HG03095 (cell line): ENCODE data around the gene ATP8B1.

Experiments
- ATAC-seq: cut with Tn5 transposase; IDR thresholded peaks from one replicate; pipeline ENCODE4 v1.9.1; 2021; ENCODE audit warnings: moderate library complexity; ENCODE audit not compliant: unreplicated experiment

The ATP8B1 gene

DNA sequence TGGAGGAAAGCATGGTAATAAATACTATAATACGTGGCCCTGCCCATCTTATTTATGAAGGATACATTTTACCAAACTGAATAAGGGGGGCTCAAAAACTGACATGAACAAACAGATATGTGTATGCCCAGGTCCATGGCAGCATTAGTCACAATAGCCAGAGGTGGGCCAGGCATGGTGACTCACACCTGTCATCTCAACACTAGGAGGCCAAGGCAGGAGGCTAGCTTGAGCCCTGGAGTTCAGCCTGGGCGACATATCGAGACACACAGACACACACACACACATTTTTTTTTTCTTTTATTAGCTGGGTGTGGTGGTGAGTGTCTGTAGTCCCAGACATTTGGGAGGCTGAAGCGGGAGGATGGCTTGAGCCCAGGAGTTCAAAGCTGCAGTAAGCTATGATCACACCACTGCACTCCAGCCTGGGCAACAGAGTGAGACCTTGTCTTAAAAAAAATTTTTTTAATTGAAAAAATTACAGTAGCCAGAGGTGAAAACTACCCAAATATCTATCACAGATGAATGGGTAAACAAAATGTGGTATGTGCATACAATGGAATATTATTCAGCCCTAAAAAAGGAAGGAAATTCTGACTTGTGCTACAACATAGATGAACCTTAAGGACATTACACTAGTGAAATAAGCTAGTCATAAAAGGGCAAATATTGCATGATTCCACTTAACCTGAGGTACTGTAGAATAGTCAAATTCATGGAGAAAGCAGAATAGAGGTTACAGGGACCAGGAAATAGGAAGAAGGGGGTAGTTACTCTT, 8.0 kb downstream of the ATP8B1 start:
- ATAC-seq, result no peak

DNA sequence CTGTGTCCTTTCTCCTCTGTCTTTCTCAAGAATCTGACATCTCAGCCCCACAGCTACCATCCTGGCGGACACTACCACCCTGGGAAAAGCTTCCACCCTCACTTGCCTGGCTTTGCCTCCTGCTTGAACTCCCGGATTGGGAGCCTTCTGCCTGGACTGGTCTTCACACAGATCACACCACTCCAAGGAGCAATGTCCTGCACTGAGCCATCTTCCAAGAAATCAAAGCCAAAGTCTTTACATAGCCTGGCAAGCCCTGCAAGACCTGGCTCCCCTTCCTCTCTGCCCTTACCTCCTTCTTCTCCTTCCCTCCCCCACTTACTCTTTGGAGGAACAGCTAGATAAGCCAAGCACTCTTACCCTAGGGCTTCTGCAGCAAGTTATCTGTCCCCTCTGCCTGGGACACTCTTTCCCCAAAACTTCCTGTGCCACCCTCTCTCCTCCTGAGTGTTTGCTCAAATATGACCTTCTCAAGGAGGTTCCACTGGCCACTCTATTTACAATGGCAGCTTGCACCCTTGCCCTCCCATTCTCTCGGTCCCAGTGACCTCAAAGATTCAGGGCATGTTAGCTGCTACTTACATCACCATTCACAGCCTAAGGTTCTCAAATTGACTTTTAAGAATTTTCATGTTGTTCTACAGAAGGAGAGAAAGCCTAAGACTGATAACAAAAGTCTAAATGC, 9.7 kb downstream of the ATP8B1 start:
- ATAC-seq, result no peak

DNA sequence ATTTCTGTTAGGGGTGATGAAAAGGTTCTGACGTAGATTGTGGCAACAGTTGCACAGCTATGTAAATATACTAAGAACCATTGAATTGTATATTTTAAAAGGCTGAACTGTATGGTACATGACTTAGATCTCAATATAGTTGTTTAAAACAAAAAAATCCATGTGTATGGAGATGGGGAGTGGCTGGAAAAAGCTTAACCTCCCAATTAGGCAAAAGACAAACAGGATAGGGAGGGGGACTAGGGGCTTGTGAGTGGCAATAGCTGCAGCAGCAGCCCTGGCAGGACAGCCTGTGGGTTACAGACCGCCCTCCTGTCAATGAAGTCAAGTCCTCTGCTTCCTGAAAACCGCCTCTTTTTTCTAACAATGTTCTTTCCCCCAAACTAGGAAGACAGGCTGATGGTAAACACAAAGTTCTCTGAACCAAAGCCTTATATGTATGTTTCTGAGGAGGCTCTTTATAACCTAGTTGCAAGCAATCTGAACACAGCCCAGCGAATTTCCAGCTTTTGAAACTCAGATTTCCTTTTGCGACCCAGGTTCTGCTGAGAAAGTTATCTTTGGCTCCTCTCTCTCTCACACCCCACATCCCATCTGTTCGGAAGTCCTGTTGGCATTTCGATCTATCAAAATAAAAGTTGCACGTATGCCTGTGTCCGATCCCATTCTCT, 10.3 kb downstream of the ATP8B1 start:
- no peak for ATAC-seq

DNA sequence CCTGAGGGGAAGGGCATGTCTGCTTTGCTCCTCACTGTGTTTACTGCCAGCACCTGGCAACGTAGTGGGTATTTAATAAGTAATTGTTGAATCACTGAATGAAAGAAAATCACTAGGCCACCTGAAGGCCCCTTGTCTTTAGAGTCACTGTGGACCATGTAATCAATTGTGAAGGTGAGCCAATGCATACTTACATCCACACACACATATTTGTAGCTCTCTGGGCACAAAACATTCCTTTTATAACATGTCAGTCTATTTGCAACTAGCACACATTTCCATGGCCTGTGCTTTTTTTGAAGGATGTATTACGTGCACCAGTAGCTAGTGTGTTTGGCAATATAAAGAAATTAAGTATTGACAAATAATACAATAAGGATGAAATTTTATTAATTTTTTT, 11.2 kb downstream of the ATP8B1 start:
- no peak for ATAC-seq

DNA sequence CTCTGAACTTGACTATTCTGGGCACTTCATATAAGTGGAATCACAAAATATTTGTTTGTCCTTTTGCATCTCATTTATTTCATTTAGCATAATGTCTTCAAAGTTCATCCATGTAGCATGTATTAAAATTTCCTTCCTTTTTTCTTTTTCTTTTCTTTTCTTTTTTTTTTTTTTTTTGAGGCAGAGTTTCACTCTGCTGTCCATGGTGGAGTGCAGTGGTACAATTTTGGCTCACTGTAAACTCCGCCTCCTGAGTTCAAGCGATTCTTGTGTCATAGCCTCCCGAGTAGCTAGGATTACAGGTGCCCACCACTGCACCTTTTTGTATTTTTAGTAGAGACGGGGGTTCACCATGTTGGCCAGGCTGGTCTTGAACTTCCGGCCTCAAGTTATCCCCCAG, 11.9 kb downstream of the ATP8B1 start:
- ATAC-seq, result no peak

DNA sequence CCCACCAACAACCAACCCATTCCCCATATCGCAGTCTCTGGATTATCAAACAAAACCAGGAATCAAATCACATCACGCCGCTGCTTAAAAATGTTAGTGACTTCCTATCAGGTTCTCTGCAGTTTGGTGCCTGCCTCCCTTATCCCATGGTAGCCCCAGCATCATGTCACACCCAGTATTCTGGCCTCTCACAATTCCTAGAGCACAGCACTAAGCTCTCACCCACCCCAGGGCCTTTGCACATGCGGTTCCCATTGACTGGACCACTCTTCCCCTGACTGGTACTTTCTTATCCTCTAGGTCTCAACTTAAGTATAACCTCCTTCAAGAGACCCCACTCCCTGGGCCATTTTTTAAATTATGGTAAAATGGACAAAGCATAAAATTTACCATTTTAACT, 12.8 kb downstream of the ATP8B1 start:
- ATAC-seq, result no peak

DNA sequence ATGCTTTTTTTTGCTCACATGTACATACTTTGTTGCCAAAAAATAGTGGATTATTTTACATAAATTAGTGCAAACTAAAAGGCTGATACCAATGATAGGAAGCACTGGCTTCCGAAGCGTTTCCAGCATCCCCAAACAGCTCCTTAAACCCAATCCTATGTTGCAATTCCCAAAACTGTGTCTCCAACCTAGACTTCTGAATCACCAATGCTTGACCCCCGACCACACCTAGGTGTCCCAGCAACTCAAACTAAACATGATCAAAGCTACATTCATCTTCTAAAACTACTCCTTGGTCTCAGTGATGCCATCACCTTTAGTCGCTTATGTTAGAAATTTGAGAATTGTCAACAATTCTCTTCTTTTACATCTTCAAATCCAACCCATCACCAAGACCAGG, 13.4 kb downstream of the ATP8B1 start:
- ATAC-seq, result no peak

DNA sequence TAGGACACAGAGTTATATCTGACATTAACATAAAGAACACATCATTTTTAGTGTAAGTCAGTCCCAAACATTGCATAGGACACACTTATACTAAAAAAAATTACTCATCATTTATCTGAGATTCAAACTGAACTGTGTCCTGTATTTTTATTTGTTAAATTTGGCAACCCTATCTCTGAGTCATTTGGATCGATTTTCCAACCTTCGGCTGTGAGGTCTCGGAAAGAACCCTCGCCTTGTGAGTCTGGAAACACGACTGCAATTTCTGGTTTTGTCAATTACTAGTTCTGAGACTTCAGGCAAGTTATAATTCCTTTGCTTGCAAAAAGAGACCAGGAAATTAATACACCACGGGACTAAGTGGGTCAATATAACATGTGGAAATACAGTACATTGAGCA, 14.0 kb downstream of the ATP8B1 start:
- ATAC-seq, result no peak

DNA sequence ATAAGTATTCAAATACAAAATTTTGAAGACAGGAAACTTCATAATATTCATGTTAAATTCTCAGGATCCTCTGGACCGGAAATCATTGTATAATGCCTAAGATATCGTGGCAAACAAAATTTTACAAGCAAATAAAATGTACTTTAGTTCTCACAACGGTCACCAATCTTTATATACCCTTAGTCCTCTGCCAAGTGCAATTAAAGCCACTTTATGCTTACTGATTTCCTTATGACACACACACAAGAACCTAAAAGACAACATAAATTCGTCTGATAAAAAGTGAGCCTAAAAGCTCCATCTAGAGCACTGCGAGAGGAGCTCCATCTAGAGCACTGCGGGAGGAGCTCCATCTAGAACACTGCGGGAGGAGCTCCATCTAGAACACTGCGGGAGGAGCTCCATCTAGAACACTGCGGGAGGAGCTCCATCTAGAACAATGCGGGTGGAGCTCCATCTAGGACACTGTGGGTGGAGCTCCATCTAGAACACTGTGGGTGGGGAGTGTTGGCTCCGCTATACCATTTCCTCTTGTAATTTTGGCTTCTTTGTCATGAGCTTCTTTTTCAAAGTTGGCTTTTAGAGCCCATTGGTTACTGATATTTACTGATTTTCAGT, 15.9 kb downstream of the ATP8B1 start:
- ATAC-seq, result no peak

DNA sequence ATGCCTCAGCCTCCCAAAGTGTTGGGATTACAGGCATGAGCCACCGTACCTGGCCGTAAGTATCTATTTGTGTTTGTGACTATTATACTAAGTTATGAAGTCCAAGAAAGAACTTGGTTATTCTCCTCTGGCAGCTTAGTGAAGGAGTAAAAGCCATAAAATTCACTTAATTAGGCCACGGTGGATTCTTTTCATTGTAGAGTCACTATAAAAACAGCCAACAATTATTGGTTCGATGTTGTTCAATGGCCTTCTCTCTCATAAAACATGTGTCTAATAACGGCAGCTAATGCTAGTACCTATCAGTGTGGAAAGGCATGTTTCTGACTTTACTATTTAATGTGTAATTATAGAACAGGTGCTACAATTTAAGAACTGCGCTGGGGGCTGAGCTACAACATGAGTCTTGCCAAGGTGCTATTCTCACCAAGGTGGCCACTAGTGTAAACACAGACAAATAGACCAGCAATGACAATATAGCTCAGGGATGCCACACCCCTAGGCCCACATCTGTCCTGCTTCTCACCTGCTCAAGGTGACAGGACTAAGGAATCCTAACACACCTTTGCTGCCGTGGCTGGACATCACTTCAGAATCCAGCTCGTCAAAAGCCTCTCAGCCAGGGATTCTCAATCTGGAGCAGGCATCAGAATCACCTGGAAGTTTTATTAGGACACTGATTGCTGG, 17.2 kb downstream of the ATP8B1 start:
- no peak for ATAC-seq

DNA sequence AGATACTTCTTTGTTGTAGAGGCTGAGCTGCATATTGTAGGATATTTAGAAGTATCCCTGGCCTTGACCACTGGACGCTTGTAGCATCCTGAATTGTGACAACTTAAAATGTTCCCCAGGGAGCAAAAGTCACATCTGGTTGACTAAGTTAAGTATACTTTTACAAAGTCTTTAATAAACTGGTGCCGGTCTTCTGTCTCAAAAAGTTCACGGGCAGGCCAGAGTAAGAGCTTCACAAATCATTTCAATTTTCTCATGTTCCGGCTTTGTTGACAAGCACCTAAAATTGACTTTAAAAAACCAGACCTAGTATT, 18.4 kb downstream of the ATP8B1 start:
- no peak for ATAC-seq

DNA sequence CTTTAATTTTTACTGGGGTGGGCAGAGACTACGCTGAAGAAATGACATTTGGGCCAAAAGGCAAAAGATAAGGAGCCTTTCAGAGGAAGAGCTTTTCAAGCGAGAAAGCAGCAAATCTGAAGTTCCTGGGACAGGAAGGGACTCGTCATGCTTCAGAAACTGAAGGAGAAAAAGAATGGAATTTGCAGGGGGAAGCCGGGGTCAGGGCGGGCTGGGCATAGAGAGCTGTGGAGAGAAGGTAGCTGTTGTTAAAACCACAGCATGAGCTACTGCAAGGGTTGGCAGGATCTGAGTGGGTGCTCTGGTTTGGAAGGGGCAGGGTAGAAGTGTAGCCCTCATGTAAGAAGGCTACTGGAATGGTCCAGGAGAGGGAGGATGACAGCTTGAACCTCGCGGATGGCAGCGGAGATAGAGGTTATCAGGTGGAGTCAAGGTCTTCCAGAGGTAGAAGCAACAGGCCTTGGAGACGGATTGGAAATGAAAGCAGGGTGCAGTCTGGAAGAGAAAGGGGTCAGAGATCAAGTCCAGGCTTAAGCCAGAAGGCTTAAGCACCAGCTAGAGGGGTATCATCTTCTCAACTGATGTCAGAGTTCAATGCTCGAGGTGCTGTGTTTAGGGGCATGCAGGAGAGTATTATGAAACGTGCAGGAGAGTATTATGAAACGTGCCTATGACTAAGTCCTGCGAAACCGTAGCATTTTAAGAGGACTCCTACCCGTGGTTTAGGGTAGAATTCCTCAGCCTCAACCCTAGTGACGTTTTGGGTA, 18.9 kb downstream of the ATP8B1 start:
- ATAC-seq, result no peak

DNA sequence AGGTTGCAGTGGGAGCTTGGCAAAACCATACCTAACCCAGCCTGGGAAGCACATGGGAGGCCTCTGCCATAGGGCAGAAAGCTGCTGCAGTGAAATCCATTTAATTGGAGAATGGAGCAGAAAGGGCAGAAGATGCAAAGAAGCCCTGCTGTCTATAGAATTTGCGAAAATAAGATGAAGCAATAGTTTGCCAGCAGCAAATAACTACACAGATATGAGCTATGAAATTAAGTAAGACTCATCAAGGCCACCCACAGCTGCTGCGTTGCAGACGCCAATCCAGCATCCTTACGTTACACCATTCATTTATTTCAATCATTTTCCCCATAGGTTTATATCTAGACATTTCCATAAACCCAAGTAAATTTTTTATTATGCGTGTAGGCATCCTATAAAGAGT, 21.1 kb downstream of the ATP8B1 start:
- no peak for ATAC-seq

DNA sequence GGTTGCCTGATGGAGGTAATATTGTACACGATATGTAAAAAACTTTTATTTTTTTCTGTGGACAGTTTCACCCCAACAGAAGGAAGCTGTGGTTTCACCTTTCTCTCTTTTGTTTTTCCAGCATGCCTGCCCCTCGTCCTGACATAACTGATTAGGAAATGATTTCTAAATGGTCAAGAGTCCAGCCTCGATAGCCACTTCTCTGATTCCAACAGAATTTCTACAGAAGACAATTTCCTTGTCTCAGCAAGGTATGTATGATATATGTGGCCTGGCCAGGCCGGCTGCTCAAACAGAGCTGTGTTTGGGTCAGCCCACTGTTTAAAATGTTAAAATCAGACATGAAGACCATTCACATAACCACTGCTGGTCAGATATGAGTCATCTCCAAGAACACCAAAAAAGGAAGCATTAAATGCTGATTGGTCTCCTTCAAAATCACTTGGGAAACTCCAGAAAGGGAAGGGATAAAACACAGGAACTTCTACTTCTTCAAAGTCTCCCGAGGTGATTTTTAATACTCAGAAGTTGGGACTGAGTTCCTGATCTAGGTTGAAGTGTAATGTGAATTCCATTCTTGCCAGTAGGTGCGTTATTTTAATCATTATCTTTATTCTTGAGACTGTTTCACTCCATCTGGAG, 22.3 kb downstream of the ATP8B1 start:
- peak; percentile 58 for ATAC-seq

DNA sequence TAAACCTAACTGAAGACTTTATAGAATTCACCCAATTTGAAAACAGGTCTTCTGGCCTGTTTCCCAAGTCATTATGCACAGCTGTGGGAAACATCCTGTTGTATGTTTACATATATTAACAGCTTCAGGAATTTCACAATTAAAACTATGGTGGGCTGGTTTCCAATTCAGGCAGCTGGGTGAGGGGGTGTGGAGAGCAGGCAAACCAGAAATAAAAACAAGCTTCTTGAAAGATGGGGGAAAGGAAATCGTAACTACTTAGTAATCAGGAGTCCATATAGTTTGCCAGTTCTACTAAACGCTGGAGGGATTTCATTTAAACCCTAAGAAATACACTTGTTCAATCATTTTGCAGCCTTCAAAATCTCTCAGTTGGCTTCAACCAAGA, 22.8 kb downstream of the ATP8B1 start:
- no peak for ATAC-seq

DNA sequence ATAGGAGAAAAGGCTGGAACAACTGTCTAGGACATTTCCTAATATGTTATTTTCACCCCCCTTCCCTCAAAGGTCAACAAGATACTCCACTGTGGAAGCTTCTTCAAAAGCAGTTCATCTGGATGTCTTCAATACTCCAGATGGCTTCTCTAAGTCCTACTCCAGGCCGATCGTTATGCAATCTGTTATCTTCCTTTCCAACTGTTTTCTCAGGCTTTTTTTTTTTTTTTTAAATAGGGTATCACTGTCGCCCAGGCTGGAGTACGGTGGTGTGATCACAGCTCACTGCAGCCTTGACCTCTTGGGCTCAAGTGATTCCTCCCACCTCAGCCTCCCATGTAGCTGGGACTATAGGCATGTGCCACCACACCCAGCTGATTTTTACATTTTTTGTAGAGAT, 26.3 kb downstream of the ATP8B1 start:
- ATAC-seq, result no peak

DNA sequence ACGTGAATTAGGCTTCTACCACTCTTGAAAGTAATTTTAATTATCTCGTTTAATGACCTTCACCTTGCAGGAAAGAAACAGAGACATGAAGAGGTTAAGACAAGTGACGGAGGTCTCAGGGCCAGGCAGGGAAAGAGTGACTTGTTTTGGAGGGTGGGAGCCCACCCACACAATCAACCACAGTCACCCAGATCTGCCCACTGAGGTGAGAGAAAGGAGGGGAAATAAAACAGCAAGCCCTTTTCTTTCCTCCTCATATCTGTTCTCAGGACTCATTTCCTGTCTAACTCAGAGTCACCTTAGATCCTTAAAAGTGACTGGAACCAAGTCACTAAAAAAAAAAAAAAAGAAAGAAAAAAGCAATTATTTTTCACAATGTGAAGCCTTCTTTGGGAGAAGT, 26.8 kb downstream of the ATP8B1 start:
- ATAC-seq, result no peak

DNA sequence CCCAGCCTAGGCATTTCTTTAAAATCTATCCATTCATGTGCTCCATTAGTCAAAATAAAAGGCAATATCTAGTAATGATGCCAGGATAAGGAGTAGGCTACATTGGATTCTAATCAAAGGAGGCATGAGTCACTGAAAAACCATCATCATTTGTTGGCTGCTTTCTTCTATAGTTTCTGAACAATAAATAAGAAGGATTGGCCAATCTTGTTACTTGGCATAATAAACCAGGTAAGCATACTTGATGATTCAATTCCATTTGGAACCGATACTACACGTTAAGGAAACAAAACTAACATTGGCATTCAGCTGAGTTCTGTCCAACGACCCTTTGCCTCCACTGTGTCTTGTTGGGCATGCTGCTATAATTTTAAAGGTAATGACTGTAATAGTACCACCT, 27.2 kb downstream of the ATP8B1 start:
- ATAC-seq, result no peak

DNA sequence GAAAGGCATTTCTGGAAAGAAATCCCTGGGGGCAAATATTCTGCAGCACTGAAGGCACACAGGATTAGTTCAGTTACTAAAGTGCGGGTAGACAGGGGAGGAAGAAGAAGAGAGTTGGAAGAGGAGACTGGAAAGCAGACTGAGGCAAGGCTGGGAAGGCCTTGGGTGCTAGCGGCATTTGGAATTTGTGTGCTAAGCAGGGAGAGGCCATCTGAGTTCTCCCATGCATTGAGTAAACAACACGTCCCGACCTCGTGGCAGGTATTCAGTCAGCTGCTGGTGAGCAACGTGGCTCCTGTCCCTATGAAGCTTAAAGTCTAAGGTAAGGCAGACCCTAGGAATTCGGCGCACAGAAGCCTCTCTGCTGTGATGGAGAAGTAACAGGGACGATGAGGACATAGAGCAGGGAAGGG, 30.7 kb downstream of the ATP8B1 start:
- no peak for ATAC-seq

DNA sequence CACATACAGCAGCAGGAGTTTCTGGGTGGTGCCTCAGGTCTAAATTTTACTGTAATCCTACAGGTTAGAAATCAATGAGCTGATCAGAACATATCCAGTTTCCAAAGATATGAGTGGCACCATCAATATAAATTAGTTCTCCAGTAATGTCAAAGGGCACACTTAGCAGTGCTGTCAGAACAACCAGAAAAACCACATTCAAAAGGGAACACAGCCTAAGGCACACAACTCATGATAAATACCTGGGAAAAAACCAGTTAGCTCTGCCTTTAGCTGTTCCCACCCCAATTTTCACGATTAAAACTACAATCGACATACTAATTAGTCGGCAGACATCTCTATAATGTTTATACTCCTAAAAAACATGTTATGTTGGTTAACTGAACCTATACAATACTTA, 31.5 kb downstream of the ATP8B1 start:
- no peak for ATAC-seq
